NT2/D1 (cell line): ENCODE measurements around the gene NOBOX.
"Not testable (repeated sequence)": the region's sequence is repeated elsewhere in the genome, so short reads cannot be mapped to it uniquely, and the experiment has no call there.

Experiments used
- SUZ12 ChIP-seq: IDR thresholded peaks from 2 replicates; pipeline ENCODE4 v1.6.1; 2011; ENCODE audit not compliant: insufficient read length, insufficient read depth; ENCODE audit errors: extremely low read depth
- ZNF274 ChIP-seq: IDR thresholded peaks from 2 replicates; pipeline ENCODE4 v1.6.1; 2011; ENCODE audit warnings: mild to moderate bottlenecking, low read depth, low read length

DNA sequence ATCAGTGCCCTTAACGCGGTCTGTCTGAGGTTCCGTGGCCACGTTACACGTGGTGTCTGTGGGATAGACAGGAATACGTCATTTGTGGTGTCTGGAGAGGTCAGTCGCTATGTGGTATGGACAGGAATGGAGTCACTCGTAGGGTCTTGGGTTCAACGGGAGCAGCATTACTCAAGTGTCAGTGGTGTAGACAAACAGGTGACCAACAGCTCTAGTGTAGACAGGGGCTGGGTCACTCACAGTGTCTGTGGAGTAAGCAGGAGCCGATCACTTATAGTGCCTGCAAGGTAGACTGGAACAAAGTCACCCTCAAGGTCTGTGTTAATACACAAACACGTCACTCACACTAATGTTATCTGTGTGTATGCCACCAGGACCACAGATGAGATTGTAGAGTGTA lies 46.6 kb downstream of the NOBOX start:
- TF ChIP-seq ZNF274, SUZ12: not testable (repeated sequence)
